HCT116 (cell line): ENCODE measurements around the gene NPB.

ENCODE experiments used
- ATF3 ChIP-seq: IDR thresholded peaks from 2 replicates; pipeline ENCODE4 v1.6.1; 2012
- CTCF ChIP-seq, 3 experiments: fragments of 200-600 bp in 1 of 3; sonication (generic) in 1 of 3; IDR thresholded peaks in 2 of 3; conservative IDR thresholded peaks in 1 of 3; 2 replicates each; pipeline ENCODE4 v1.5.1; 2012 to 2017; ENCODE audit warnings: low read depth in 2 of 3, low read length in 2 of 3, antibody characterized with exemption in 1 of 3, borderline replicate concordance in 1 of 3, control low read depth in 1 of 3, mild to moderate bottlenecking in 1 of 3, mixed read lengths in 1 of 3, mixed run types in 1 of 3, moderate library complexity in 1 of 3; ENCODE audit not compliant: insufficient read depth in 1 of 3
- JUND ChIP-seq: IDR thresholded peaks from 2 replicates; pipeline ENCODE4 v1.6.1; 2012

- no peak for TF ChIP-seq CTCF (IDR thresholded peaks at IDR 0.05 in 2 of 3, conservative IDR thresholded peaks at IDR 0.05 in 1 of 3; ENCODE audit: borderline replicate concordance in 1 of 3, insufficient read depth in 1 of 3, low read depth in 2 of 3, low read length in 2 of 3)
- TF ChIP-seq JUND = no peak
- no peak for TF ChIP-seq ATF3
Observed at GRCh38 chr17:81902653-81903414, 796 bp downstream of the NPB start.
